Right lobe of liver (tissue), 4 donors: ENCODE results near the gene MYOG.

Experiments
- POLR2A ChIP-seq: fragments of 450-650 bp; IDR thresholded peaks from one replicate; pipeline ENCODE4 v1.6.1; 2017; ENCODE audit warnings: antibody characterized with exemption, mild to moderate bottlenecking
- TF ChIP-seq, protein P1 (sequence below), 4 donors: fragments of 200-600 bp in 3 of 4; fragments of 450-650 bp in 1 of 4; IDR thresholded peaks; one replicate each; pipeline versions ENCODE4 v1.5.1 to v1.8.0; 2016 to 2022; ENCODE audit warnings: antibody characterized with exemption in 4 of 4, mild to moderate bottlenecking in 2 of 4
- donor health status: DM: no; HTN: no; CAD: no.
- donor health status: DM: no; HTN: no; CAD: no.
- donor health status: DM: no; HTN: yes; CAD: no.

DNA sequence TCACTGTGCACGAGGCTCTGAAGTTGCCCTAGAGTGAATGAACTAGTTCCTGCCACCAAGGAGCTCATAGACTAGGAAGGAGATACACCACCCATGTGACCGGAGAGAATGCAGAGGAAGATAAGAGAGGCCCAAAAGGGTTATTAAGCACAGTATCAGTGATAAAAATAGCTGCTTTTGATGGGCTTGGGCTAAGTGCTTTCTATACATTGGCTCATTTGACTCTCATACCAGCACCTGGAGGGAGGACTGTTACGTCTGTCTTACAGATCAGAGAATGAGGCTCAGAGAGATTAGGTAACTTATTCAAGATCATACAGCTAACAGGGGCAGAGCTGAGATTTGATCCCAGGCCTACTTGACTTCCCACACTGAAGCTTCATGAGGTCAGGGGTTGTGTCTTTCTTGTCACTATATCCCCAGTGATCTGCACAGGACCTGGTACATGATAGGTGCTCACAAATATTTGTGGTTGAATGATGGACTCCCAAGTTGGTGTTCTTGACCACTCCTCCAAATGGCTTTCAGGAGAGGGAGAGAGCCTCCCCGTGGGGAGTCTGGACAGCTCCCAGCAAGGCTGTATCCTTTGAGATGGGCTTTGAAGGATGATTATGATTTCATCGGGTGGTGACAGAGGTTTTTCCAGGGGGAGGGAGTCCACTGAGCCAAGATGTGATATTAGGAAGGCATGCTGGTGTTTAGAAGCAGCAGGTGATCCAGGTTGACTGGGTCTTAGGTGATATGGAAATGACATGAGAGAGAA, 45.1 kb downstream of the MYOG start:
- TF ChIP-seq, protein P1, sequence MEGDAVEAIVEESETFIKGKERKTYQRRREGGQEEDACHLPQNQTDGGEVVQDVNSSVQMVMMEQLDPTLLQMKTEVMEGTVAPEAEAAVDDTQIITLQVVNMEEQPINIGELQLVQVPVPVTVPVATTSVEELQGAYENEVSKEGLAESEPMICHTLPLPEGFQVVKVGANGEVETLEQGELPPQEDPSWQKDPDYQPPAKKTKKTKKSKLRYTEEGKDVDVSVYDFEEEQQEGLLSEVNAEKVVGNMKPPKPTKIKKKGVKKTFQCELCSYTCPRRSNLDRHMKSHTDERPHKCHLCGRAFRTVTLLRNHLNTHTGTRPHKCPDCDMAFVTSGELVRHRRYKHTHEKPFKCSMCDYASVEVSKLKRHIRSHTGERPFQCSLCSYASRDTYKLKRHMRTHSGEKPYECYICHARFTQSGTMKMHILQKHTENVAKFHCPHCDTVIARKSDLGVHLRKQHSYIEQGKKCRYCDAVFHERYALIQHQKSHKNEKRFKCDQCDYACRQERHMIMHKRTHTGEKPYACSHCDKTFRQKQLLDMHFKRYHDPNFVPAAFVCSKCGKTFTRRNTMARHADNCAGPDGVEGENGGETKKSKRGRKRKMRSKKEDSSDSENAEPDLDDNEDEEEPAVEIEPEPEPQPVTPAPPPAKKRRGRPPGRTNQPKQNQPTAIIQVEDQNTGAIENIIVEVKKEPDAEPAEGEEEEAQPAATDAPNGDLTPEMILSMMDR (IDR thresholded peaks at IDR 0.05), result no peak
- no peak for TF ChIP-seq POLR2A
